H1 (cell line): Measurements from ENCODE around the gene ASTN2. TPM values are rescaled to one million over a fixed set of nuclear protein-coding genes. Genes with fewer than 3 reads are reported as not detected.

Source experiments
- CTCF ChIA-PET: fragments of 300-600 bp; sonication (Branson Sonifier 250); formaldehyde crosslinking; loops from one replicate; lab custom pipeline; 2021; ENCODE audit not compliant: partially characterized antibody; lab: Charles Lee
- POLR2A ChIA-PET: fragments of 300-600 bp; sonication (Branson Sonifier 250); formaldehyde crosslinking; loops from one replicate; lab custom pipeline; 2021; ENCODE audit warnings: inconsistent platforms; ENCODE audit not compliant: partially characterized antibody; lab: Charles Lee
- DNase-seq, 2 experiments: peaks; one replicate each; pipeline versions ENCODE4 v3.0.0 to v3.0.0-alpha.2; 2010 to 2022; ENCODE audit warnings: low spot score in 2 of 2, low read depth in 1 of 2, mixed read lengths in 1 of 2
- FAIRE-seq: peaks from 2 replicates; lab custom pipeline; 2011; peaks lifted over from hg19 to GRCh38; lab: Jason Lieb, UNC
- H2AFZ ChIP-seq: 2 replicates; pipeline ENCODE4 v1.8.1; 2012; ENCODE audit warnings: low read length, inconsistent platforms
- H2AK5ac ChIP-seq: 2 replicates; pipeline ENCODE4 v1.6.1; 2013; ENCODE audit warnings: low read depth, low read length
- H2BK120ac ChIP-seq: replicated peaks from 2 replicates; pipeline ENCODE3; 2013; ENCODE audit warnings: low read depth, low read length, inconsistent platforms
- H2BK12ac ChIP-seq: 2 replicates; pipeline ENCODE4 v1.6.1; 2013; ENCODE audit warnings: low read depth, low read length
- H2BK15ac ChIP-seq: 2 replicates; pipeline ENCODE4 v1.6.1; 2013; ENCODE audit warnings: low read length
- H2BK20ac ChIP-seq: 2 replicates; pipeline ENCODE4 v1.6.1; 2013; ENCODE audit warnings: low read length
- H2BK5ac ChIP-seq: 2 replicates; pipeline ENCODE4 v1.6.1; 2013; ENCODE audit warnings: low read depth, low read length
- H3K14ac ChIP-seq: 2 replicates; pipeline ENCODE4 v1.6.1; 2013; ENCODE audit warnings: inconsistent platforms; ENCODE audit not compliant: insufficient read length
- H3K18ac ChIP-seq: 2 replicates; pipeline ENCODE4 v1.6.1; 2013; ENCODE audit warnings: low read length; ENCODE audit errors: extremely low read depth
- H3K23ac ChIP-seq: 2 replicates; pipeline ENCODE4 v1.6.1; 2013; ENCODE audit warnings: inconsistent platforms; ENCODE audit not compliant: insufficient read length
- H3K23me2 ChIP-seq: 2 replicates; pipeline ENCODE4 v1.6.1; 2013; ENCODE audit warnings: low read depth, low read length
- H3K27ac ChIP-seq: 2 replicates; pipeline ENCODE4 v1.6.1; 2011; ENCODE audit warnings: low read depth, low read length, inconsistent platforms
- H3K27me3 ChIP-seq, 4 experiments: replicated peaks in 1 of 4; 1 replicate in 1 of 4; 2 replicates in 3 of 4; pipeline versions ENCODE4 v1.6.1 to v1.8.1; 2011 to 2013; ENCODE audit warnings: low read length in 3 of 4, mild to moderate bottlenecking in 3 of 4, inconsistent platforms in 2 of 4, mixed read lengths in 2 of 4, moderate library complexity in 1 of 4; ENCODE audit not compliant: control insufficient read depth in 3 of 4, insufficient read depth in 3 of 4; ENCODE audit errors: extremely low read depth in 1 of 4
- H3K36me3 ChIP-seq, 4 experiments: 2 replicates each; pipeline versions ENCODE4 v1.6.1 to v1.8.1; 2011 to 2013; ENCODE audit warnings: mild to moderate bottlenecking in 4 of 4, low read length in 3 of 4, moderate library complexity in 2 of 4, control low read depth in 1 of 4, inconsistent platforms in 1 of 4; ENCODE audit not compliant: insufficient read depth in 4 of 4, control insufficient read depth in 2 of 4
- H3K4ac ChIP-seq: replicated peaks from 2 replicates; pipeline ENCODE3; 2013; ENCODE audit warnings: low read length, low read depth, mixed read lengths, inconsistent platforms; ENCODE audit not compliant: insufficient read length
- H3K4me1 ChIP-seq, 4 experiments: replicated peaks in 1 of 4; 1 replicate in 1 of 4; 2 replicates in 3 of 4; pipeline versions ENCODE4 v1.6.1 to v1.8.1; 2011 to 2013; ENCODE audit warnings: low read length in 3 of 4, inconsistent platforms in 2 of 4, mixed read lengths in 1 of 4; ENCODE audit not compliant: insufficient read depth in 4 of 4, control insufficient read depth in 3 of 4
- H3K4me2 ChIP-seq, 2 experiments: 2 replicates each; pipeline versions ENCODE4 v1.6.1 to v1.8.1; 2011 to 2013; ENCODE audit warnings: low read depth in 2 of 2, low read length in 2 of 2, control low read depth in 1 of 2, inconsistent platforms in 1 of 2, mild to moderate bottlenecking in 1 of 2; ENCODE audit not compliant: insufficient read depth in 1 of 2
- H3K4me3 ChIP-seq, 4 experiments: fragments of 200-600, 300-600 bp in 1 of 4; sonication (generic), shearing (Covaris generic), sonication (Bioruptor Twin) in 1 of 4; 2 replicates each; pipeline versions ENCODE4 v1.5.1 to v1.8.1; 2011 to 2016; ENCODE audit warnings: low read length in 4 of 4, low read depth in 3 of 4, control low read depth in 2 of 4, inconsistent platforms in 2 of 4, mild to moderate bottlenecking in 2 of 4, mixed read lengths in 1 of 4, moderate library complexity in 1 of 4; ENCODE audit not compliant: insufficient read depth in 2 of 4; ENCODE audit errors: extremely low read depth in 1 of 4
- H3K56ac ChIP-seq: replicated peaks from 2 replicates; pipeline ENCODE3; 2013; ENCODE audit warnings: low read depth, mild to moderate bottlenecking, mixed read lengths, low read length, inconsistent platforms; ENCODE audit not compliant: insufficient read length
- H3K79me1 ChIP-seq: 2 replicates; pipeline ENCODE4 v1.6.1; 2013; ENCODE audit warnings: low read depth, low read length, control low read depth
- H3K79me2 ChIP-seq, 2 experiments: 2 replicates each; pipeline versions ENCODE4 v1.6.1 to v1.8.1; 2012 to 2013; ENCODE audit warnings: low read length in 2 of 2, mild to moderate bottlenecking in 2 of 2, inconsistent platforms in 1 of 2; ENCODE audit not compliant: insufficient read depth in 2 of 2, control insufficient read depth in 1 of 2
- H3K9ac ChIP-seq, 4 experiments: replicated peaks in 1 of 4; 1 replicate in 1 of 4; 2 replicates in 3 of 4; pipeline versions ENCODE4 v1.6.1 to v1.8.1; 2011 to 2013; ENCODE audit warnings: low read depth in 3 of 4, low read length in 3 of 4, control low read depth in 2 of 4, mild to moderate bottlenecking in 2 of 4, moderate library complexity in 2 of 4, inconsistent platforms in 1 of 4; ENCODE audit errors: extremely low read depth in 1 of 4
- H3K9me3 ChIP-seq, 2 experiments: 2 replicates each; pipeline versions ENCODE4 v1.6.1 to v1.8.1; 2012 to 2013; ENCODE audit warnings: mild to moderate bottlenecking in 2 of 2, moderate library complexity in 2 of 2, control low read depth in 1 of 2, inconsistent platforms in 1 of 2, low read depth in 1 of 2, low read length in 1 of 2, mixed read lengths in 1 of 2; ENCODE audit not compliant: insufficient read depth in 2 of 2
- H4K20me1 ChIP-seq, 2 experiments: replicated peaks in 1 of 2; 2 replicates each; pipeline versions ENCODE3 to v1.8.1; 2011 to 2013; ENCODE audit warnings: inconsistent platforms in 2 of 2, low read length in 2 of 2, mild to moderate bottlenecking in 1 of 2; ENCODE audit not compliant: insufficient read depth in 2 of 2, control insufficient read depth in 1 of 2
- H4K5ac ChIP-seq: 2 replicates; pipeline ENCODE4 v1.6.1; 2013; ENCODE audit warnings: low read length, low read depth, mixed read lengths, inconsistent platforms; ENCODE audit not compliant: insufficient read length
- H4K8ac ChIP-seq: 2 replicates; pipeline ENCODE4 v1.8.0; 2013; ENCODE audit warnings: mild to moderate bottlenecking, moderate library complexity, low read length, inconsistent platforms; ENCODE audit not compliant: insufficient read depth; ENCODE audit errors: extremely low read depth
- H4K91ac ChIP-seq: replicated peaks from 2 replicates; pipeline ENCODE3; 2013; ENCODE audit warnings: low read length, mixed read lengths, inconsistent platforms; ENCODE audit not compliant: insufficient read length
- CTBP2 ChIP-seq: IDR thresholded peaks from 2 replicates; pipeline ENCODE4 v1.7.0; 2011; ENCODE audit warnings: borderline replicate concordance, mild to moderate bottlenecking, moderate library complexity, mixed read lengths, low read length; ENCODE audit not compliant: insufficient read depth, insufficient read length
- EZH2 ChIP-seq: fragments of 200-600 bp; sonication (generic); IDR thresholded peaks from 2 replicates; pipeline ENCODE4 v1.7.1; 2012; ENCODE audit warnings: low read depth, mild to moderate bottlenecking, moderate library complexity, low read length, inconsistent platforms; ENCODE audit not compliant: severe bottlenecking
- JUN ChIP-seq: IDR thresholded peaks from 2 replicates; pipeline ENCODE4 v1.6.1; 2011; ENCODE audit warnings: low read depth, mild to moderate bottlenecking, improper control_type of control experiment, low read length
- KDM5A ChIP-seq: fragments of 200-600 bp; IDR thresholded peaks from 2 replicates; pipeline ENCODE4 v1.7.1; 2012; ENCODE audit warnings: mild to moderate bottlenecking, low read length, inconsistent platforms, mixed read lengths
- PHF8 ChIP-seq: fragments of 200-600 bp; sonication (generic); conservative IDR thresholded peaks from 2 replicates; pipeline ENCODE4 v1.7.1; 2012; ENCODE audit warnings: low read depth, mild to moderate bottlenecking, inconsistent platforms, low read length, moderate library complexity
- RXRA ChIP-seq: IDR thresholded peaks from 2 replicates; pipeline ENCODE4 v1.6.1; 2011; ENCODE audit warnings: low read depth, mild to moderate bottlenecking, low read length, moderate library complexity; ENCODE audit not compliant: insufficient read depth
- TBP ChIP-seq: IDR thresholded peaks from 2 replicates; pipeline ENCODE4 v1.6.1; 2011; ENCODE audit warnings: low read depth, low read length, improper control_type of control experiment
- WGBS, 2 experiments: shearing (Covaris generic) in 1 of 2; methylation state at CpG; one replicate each; pipeline versions ENCODE4 v1.1.6 to v1.1.7; 2013 to 2015; ENCODE audit warnings: low lambda C conversion rate in 2 of 2, mixed read lengths in 2 of 2, inconsistent platforms in 1 of 2, low coverage in 1 of 2, missing lambda C conversion rate in 1 of 2; ENCODE audit not compliant: insufficient replicate concordance in 2 of 2, insufficient coverage in 1 of 2, insufficient read length in 1 of 2; ENCODE audit errors: extremely low coverage in 1 of 2, missing lambda C conversion rate in 1 of 2; 5-methylcytosine and 5-hydroxymethylcytosine counted together
- polyA plus RNA-seq, 7 experiments: library from polyadenylated mRNA; depleted of rRNA in 3 of 7; stranded (reverse) in 5 of 7; unstranded in 2 of 7; fragments of >200 nt in 5 of 7; fragments of 200-250 nt in 2 of 7; gene quantifications; 1 replicate in 5 of 7; 2 replicates in 1 of 7; 4 replicates in 1 of 7; pipeline versions ENCODE4 v1.2.1 to v1.2.3, GENCODE V29; 2011 to 2013; ENCODE audit warnings: missing spikeins in 2 of 7, mixed read lengths in 2 of 7
- total RNA-seq: library from RNA; stranded (reverse); fragmentation: NEBNext Ultra II Directional; extraction: Animal tissue kit (Norgen Biotek cat#: 25700); gene quantifications from 2 replicates; pipeline ENCODE4 v1.2.1, GENCODE V29; 2021
- TF ChIP-seq, protein P1 (sequence below): IDR thresholded peaks from 2 replicates; pipeline ENCODE4 v1.6.1; 2012; ENCODE audit warnings: inconsistent platforms

Gene ASTN2
- total and polyA plus RNA-seq, 2 of the 8 experiments (the other 6 are each of a cell fraction or from before 2014, with no cell fraction given) = 8.2 to 13.7 TPM

DNA sequence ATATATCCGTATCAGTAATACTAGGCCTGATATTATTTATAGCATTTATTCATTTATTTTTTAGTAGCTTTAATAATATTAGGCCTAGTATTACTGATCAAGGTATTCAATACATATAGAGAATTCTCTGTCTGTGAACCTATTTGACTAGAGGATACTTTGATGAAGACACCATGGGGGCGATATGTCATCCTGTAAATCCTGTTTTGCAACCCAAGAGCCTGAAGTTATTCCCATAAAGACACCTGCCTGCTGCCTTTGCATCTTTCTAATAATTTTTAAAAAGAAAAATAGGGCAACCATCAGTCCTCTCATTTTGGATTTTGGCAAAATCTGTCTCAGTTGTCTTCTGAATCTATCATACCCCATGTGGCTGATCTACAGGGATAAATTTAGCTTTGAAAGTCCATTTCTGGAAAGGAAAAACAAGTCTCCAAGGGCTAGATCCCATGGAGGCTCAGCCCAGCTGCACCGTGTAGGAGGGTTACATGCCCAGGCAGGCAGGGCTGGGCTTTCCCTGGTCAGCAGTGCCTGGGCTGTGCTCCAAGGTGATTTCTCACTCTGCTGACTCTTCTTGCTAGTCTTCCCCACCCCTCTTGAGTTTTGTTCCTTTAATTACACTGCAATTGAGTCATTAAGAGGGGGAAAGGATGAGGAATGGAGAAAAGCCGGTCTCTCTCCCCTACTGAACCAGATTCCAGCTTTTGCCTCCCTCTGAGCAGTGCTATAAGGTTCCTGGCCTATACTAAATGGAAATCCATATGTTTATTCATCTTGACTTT lies 558.8 kb downstream of the ASTN2 start:
- H2BK120ac ChIP-seq = no peak overlapping the region
- no peak overlapping the region for H2BK12ac ChIP-seq
- H3K36me3 ChIP-seq = no peaks in the 10 kb centered on the region
- no peak overlapping the region for H4K91ac ChIP-seq
- no peaks in the 10 kb centered on the region for H4K20me1 ChIP-seq
- H4K5ac ChIP-seq = no peak overlapping the region
- H3K79me1 ChIP-seq = no peaks in the 10 kb centered on the region
- DNase-seq (no peak), FAIRE-seq (no peak)
- no peak overlapping the region for H4K8ac ChIP-seq
- no peak overlapping the region for H3K56ac ChIP-seq
- no peak overlapping the region for H2BK15ac ChIP-seq
- H2BK20ac ChIP-seq = no peak overlapping the region
- no peak overlapping the region for H3K9ac ChIP-seq
- 59% methylated on average over 4 of the region's 4 CpGs; no CpG with 5 or more reads in 1 of the 2 experiments for WGBS, 2 experiments
- no peak overlapping the region for H2AFZ ChIP-seq
- no peaks in the 10 kb centered on the region for H3K79me2 ChIP-seq
- no peaks in the 10 kb centered on the region for H3K9me3 ChIP-seq
- POLR2A ChIA-PET = interaction anchor here (0.7 to 1.2 kb wide), 4 partner anchors 13 to 130 kb away, joined by 3 read pairs; no protein-coding TSS in a partner anchor
- CTCF ChIA-PET = interaction anchor here (1.2 to 12.4 kb wide), 7 partner anchors 10 to 207 kb away, joined by 3 to 308 read pairs (median 7); no protein-coding TSS in a partner anchor
- peaks cover 0 to 4% (median 0%) of the 10 kb centered on the region in 4 experiments; a peak in 2 of 7 replicates for H3K4me1 ChIP-seq
- H3K23me2 ChIP-seq = no peaks in the 10 kb centered on the region; the same call in 1 of the 2 replicates
- TF ChIP-seq EZH2 (no peak), JUN (no peak), KDM5A (no peak), CTBP2 (no peak), PHF8 (no peak), TBP (no peak), RXRA (no peak)
- TF ChIP-seq, protein P1, sequence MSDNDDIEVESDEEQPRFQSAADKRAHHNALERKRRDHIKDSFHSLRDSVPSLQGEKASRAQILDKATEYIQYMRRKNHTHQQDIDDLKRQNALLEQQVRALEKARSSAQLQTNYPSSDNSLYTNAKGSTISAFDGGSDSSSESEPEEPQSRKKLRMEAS = no peak
- H2BK5ac ChIP-seq = no peak overlapping the region
- no peak overlapping the region for H2AK5ac ChIP-seq
- H3K14ac ChIP-seq = no peak overlapping the region
- no peak overlapping the region for H3K23ac ChIP-seq
- no peak overlapping the region; the same call in 1 of the 2 replicates for H3K18ac ChIP-seq
- H3K4ac ChIP-seq = no peak overlapping the region
- H3K4me2 ChIP-seq = no peak overlapping the region
- H3K27me3 ChIP-seq = no peaks in the 10 kb centered on the region
- H3K27ac ChIP-seq = no peak overlapping the region
- no peak overlapping the region for H3K4me3 ChIP-seq
